SU-DHL-6 (cell line): Measurements from ENCODE around the gene ARPC4.

Experiments
- EZH2phosphoT487 ChIP-seq: fragments of 200-600 bp; sonication (generic), shearing (Covaris generic); conservative IDR thresholded peaks from 2 replicates; pipeline ENCODE4 v1.6.1; 2018; ENCODE audit warnings: mild to moderate bottlenecking, antibody characterized with exemption, low read length, moderate library complexity, mixed read lengths
- TF ChIP-seq, protein P1 (sequence below): fragments of 200-600 bp; sonication (generic); IDR thresholded peaks from one replicate; pipeline ENCODE4 v1.5.1; 2017; ENCODE audit warnings: antibody characterized with exemption, mild to moderate bottlenecking, low read length, moderate library complexity; ENCODE audit not compliant: insufficient read depth, poor library complexity, severe bottlenecking

DNA sequence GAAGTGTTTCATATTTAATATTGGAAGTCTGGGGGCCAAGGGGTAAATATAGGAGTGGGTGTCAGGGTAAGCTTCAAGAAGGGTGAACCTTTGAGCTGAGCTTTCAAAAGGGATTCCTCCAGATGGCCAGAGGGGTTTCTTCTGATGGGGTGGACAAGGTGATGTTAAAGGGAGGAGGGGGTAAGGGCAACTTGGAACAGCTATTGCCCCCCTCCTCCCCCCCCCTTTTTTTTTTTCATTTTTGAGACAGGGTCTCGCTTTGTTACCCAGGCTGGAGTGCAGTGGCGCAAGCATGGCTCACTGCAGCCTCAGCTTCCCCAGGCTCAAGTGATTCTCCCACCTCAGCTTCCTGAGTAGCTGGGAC lies 15.1 kb downstream of the ARPC4 start:
- TF ChIP-seq, protein P1, sequence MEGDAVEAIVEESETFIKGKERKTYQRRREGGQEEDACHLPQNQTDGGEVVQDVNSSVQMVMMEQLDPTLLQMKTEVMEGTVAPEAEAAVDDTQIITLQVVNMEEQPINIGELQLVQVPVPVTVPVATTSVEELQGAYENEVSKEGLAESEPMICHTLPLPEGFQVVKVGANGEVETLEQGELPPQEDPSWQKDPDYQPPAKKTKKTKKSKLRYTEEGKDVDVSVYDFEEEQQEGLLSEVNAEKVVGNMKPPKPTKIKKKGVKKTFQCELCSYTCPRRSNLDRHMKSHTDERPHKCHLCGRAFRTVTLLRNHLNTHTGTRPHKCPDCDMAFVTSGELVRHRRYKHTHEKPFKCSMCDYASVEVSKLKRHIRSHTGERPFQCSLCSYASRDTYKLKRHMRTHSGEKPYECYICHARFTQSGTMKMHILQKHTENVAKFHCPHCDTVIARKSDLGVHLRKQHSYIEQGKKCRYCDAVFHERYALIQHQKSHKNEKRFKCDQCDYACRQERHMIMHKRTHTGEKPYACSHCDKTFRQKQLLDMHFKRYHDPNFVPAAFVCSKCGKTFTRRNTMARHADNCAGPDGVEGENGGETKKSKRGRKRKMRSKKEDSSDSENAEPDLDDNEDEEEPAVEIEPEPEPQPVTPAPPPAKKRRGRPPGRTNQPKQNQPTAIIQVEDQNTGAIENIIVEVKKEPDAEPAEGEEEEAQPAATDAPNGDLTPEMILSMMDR, result no peak
- no peak for TF ChIP-seq EZH2phosphoT487
